ENCODE results near the gene PDE7B. TPM values are rescaled to one million over a fixed set of nuclear protein-coding genes. Genes with fewer than 3 reads are reported as not detected.

Gene PDE7B
- total RNA-seq, 1 donor from 2014 or later, result 13.6 TPM

GRCh38 chr6:136039185-136039584, 187.7 kb downstream of the PDE7B start:
- no peak overlapping the region for H3K27ac ChIP-seq (ENCODE audit: low read depth, low read length)
- no peaks in the 10 kb centered on the region for H3K9me3 ChIP-seq (ENCODE audit: control insufficient read depth in 3 of 3, low read length in 3 of 3)
- H3K4me1 ChIP-seq (ENCODE audit: control insufficient read depth in 3 of 3, insufficient read depth in 3 of 3, low read length in 3 of 3), result peaks cover 13 to 22% (median 18%) of the 10 kb centered on the region in 3 donors
- H3K27me3 ChIP-seq (ENCODE audit: control insufficient read depth in 3 of 3, insufficient read depth in 3 of 3, low read length in 3 of 3), result no peaks in the 10 kb centered on the region
- H3K9ac ChIP-seq (ENCODE audit: low read depth in 1 of 3, low read length in 3 of 3), result peak overlapping the region in 1 of 3 donors; percentile 34
- H3K36me3 ChIP-seq (ENCODE audit: control insufficient read depth in 3 of 3, insufficient read depth in 3 of 3, low read length in 3 of 3), result no peaks in the 10 kb centered on the region
- peak overlapping the region; percentile 42 to 72 (median 51) for H3K4me3 ChIP-seq (ENCODE audit: low read length in 3 of 3)

- H3K36me3 ChIP-seq (ENCODE audit: control insufficient read depth in 3 of 3, insufficient read depth in 3 of 3, low read length in 3 of 3), result no peaks in the 10 kb centered on the region
- peak overlapping the region; percentile 39 for H3K27ac ChIP-seq (ENCODE audit: low read depth, low read length)
- H3K4me3 ChIP-seq (ENCODE audit: low read length in 3 of 3), result no peak overlapping the region
- H3K9ac ChIP-seq (ENCODE audit: low read depth in 1 of 3, low read length in 3 of 3), result peak overlapping the region in 1 of 3 donors; percentile 15
- H3K4me1 ChIP-seq (ENCODE audit: control insufficient read depth in 3 of 3, insufficient read depth in 3 of 3, low read length in 3 of 3), result peaks cover 0 to 3% (median 0%) of the 10 kb centered on the region in 3 donors
- no peaks in the 10 kb centered on the region for H3K27me3 ChIP-seq (ENCODE audit: control insufficient read depth in 3 of 3, insufficient read depth in 3 of 3, low read length in 3 of 3)
- no peaks in the 10 kb centered on the region for H3K9me3 ChIP-seq (ENCODE audit: control insufficient read depth in 3 of 3, low read length in 3 of 3)
Observed at GRCh38 chr6:136050475-136050874, 199.0 kb downstream of the PDE7B start.

- Histone ChIP-seq H3K36me3 (ENCODE audit: control insufficient read depth in 3 of 3, insufficient read depth in 3 of 3, low read length in 3 of 3) (no peaks in the 10 kb centered on the region), H3K4me3 (ENCODE audit: low read length in 3 of 3) (no peak overlapping the region), H3K27me3 (ENCODE audit: control insufficient read depth in 3 of 3, insufficient read depth in 3 of 3, low read length in 3 of 3) (no peaks in the 10 kb centered on the region), H3K4me1 (ENCODE audit: control insufficient read depth in 3 of 3, insufficient read depth in 3 of 3, low read length in 3 of 3) (peaks cover 0 to 3% (median 0%) of the 10 kb centered on the region in 3 donors), H3K9me3 (ENCODE audit: control insufficient read depth in 3 of 3, low read length in 3 of 3) (no peaks in the 10 kb centered on the region), H3K9ac (ENCODE audit: low read depth in 1 of 3, low read length in 3 of 3) (no peak overlapping the region), H3K27ac (ENCODE audit: low read depth, low read length) (peak overlapping the region; percentile 39)
Observed at GRCh38 chr6:136051140-136051775, 199.8 kb downstream of the PDE7B start.

GRCh38 chr6:136052031-136052430, 200.5 kb downstream of the PDE7B start:
- Histone ChIP-seq H3K36me3 (ENCODE audit: control insufficient read depth in 3 of 3, insufficient read depth in 3 of 3, low read length in 3 of 3) (no peaks in the 10 kb centered on the region), H3K27ac (ENCODE audit: low read depth, low read length) (no peak overlapping the region), H3K9ac (ENCODE audit: low read depth in 1 of 3, low read length in 3 of 3) (no peak overlapping the region), H3K27me3 (ENCODE audit: control insufficient read depth in 3 of 3, insufficient read depth in 3 of 3, low read length in 3 of 3) (no peaks in the 10 kb centered on the region), H3K9me3 (ENCODE audit: control insufficient read depth in 3 of 3, low read length in 3 of 3) (no peaks in the 10 kb centered on the region), H3K4me1 (ENCODE audit: control insufficient read depth in 3 of 3, insufficient read depth in 3 of 3, low read length in 3 of 3) (peaks cover 0 to 3% (median 0%) of the 10 kb centered on the region in 3 donors), H3K4me3 (ENCODE audit: low read length in 3 of 3) (no peak overlapping the region)

- Histone ChIP-seq H3K9me3 (ENCODE audit: control insufficient read depth in 3 of 3, low read length in 3 of 3) (no peaks in the 10 kb centered on the region), H3K9ac (ENCODE audit: low read depth in 1 of 3, low read length in 3 of 3) (no peak overlapping the region), H3K27ac (ENCODE audit: low read depth, low read length) (no peak overlapping the region), H3K36me3 (ENCODE audit: control insufficient read depth in 3 of 3, insufficient read depth in 3 of 3, low read length in 3 of 3) (no peaks in the 10 kb centered on the region), H3K4me3 (ENCODE audit: low read length in 3 of 3) (no peak overlapping the region), H3K4me1 (ENCODE audit: control insufficient read depth in 3 of 3, insufficient read depth in 3 of 3, low read length in 3 of 3) (peaks cover 3 to 12% (median 5%) of the 10 kb centered on the region in 3 donors), H3K27me3 (ENCODE audit: control insufficient read depth in 3 of 3, insufficient read depth in 3 of 3, low read length in 3 of 3) (no peaks in the 10 kb centered on the region)
Observed at GRCh38 chr6:136058852-136059251, 207.4 kb downstream of the PDE7B start.

- H3K36me3 ChIP-seq (ENCODE audit: control insufficient read depth in 3 of 3, insufficient read depth in 3 of 3, low read length in 3 of 3), result no peaks in the 10 kb centered on the region
- no peak overlapping the region for H3K4me3 ChIP-seq (ENCODE audit: low read length in 3 of 3)
- no peaks in the 10 kb centered on the region for H3K9me3 ChIP-seq (ENCODE audit: control insufficient read depth in 3 of 3, low read length in 3 of 3)
- peaks cover 3 to 12% (median 5%) of the 10 kb centered on the region in 3 donors for H3K4me1 ChIP-seq (ENCODE audit: control insufficient read depth in 3 of 3, insufficient read depth in 3 of 3, low read length in 3 of 3)
- no peaks in the 10 kb centered on the region for H3K27me3 ChIP-seq (ENCODE audit: control insufficient read depth in 3 of 3, insufficient read depth in 3 of 3, low read length in 3 of 3)
- H3K9ac ChIP-seq (ENCODE audit: low read depth in 1 of 3, low read length in 3 of 3), result no peak overlapping the region
- no peak overlapping the region for H3K27ac ChIP-seq (ENCODE audit: low read depth, low read length)
Observed at GRCh38 chr6:136059308-136059707, 207.8 kb downstream of the PDE7B start.

GRCh38 chr6:136060052-136060451, 208.6 kb downstream of the PDE7B start:
- Histone ChIP-seq H3K9me3 (ENCODE audit: control insufficient read depth in 3 of 3, low read length in 3 of 3) (no peaks in the 10 kb centered on the region), H3K27me3 (ENCODE audit: control insufficient read depth in 3 of 3, insufficient read depth in 3 of 3, low read length in 3 of 3) (no peaks in the 10 kb centered on the region), H3K4me3 (ENCODE audit: low read length in 3 of 3) (no peak overlapping the region), H3K4me1 (ENCODE audit: control insufficient read depth in 3 of 3, insufficient read depth in 3 of 3, low read length in 3 of 3) (peaks cover 3 to 12% (median 5%) of the 10 kb centered on the region in 3 donors), H3K27ac (ENCODE audit: low read depth, low read length) (no peak overlapping the region), H3K9ac (ENCODE audit: low read depth in 1 of 3, low read length in 3 of 3) (no peak overlapping the region), H3K36me3 (ENCODE audit: control insufficient read depth in 3 of 3, insufficient read depth in 3 of 3, low read length in 3 of 3) (no peaks in the 10 kb centered on the region)

- Histone ChIP-seq H3K4me1 (ENCODE audit: control insufficient read depth in 3 of 3, insufficient read depth in 3 of 3, low read length in 3 of 3) (peaks cover 3 to 12% (median 5%) of the 10 kb centered on the region in 3 donors), H3K27me3 (ENCODE audit: control insufficient read depth in 3 of 3, insufficient read depth in 3 of 3, low read length in 3 of 3) (no peaks in the 10 kb centered on the region), H3K9me3 (ENCODE audit: control insufficient read depth in 3 of 3, low read length in 3 of 3) (no peaks in the 10 kb centered on the region), H3K4me3 (ENCODE audit: low read length in 3 of 3) (no peak overlapping the region), H3K36me3 (ENCODE audit: control insufficient read depth in 3 of 3, insufficient read depth in 3 of 3, low read length in 3 of 3) (no peaks in the 10 kb centered on the region), H3K9ac (ENCODE audit: low read depth in 1 of 3, low read length in 3 of 3) (no peak overlapping the region), H3K27ac (ENCODE audit: low read depth, low read length) (no peak overlapping the region)
Observed at GRCh38 chr6:136060759-136061158, 209.3 kb downstream of the PDE7B start.

GRCh38 chr6:136061701-136062100, 210.2 kb downstream of the PDE7B start:
- Histone ChIP-seq H3K27ac (ENCODE audit: low read depth, low read length) (no peak overlapping the region), H3K4me1 (ENCODE audit: control insufficient read depth in 3 of 3, insufficient read depth in 3 of 3, low read length in 3 of 3) (peaks cover 3 to 12% (median 5%) of the 10 kb centered on the region in 3 donors), H3K9ac (ENCODE audit: low read depth in 1 of 3, low read length in 3 of 3) (no peak overlapping the region), H3K9me3 (ENCODE audit: control insufficient read depth in 3 of 3, low read length in 3 of 3) (no peaks in the 10 kb centered on the region), H3K27me3 (ENCODE audit: control insufficient read depth in 3 of 3, insufficient read depth in 3 of 3, low read length in 3 of 3) (no peaks in the 10 kb centered on the region), H3K36me3 (ENCODE audit: control insufficient read depth in 3 of 3, insufficient read depth in 3 of 3, low read length in 3 of 3) (no peaks in the 10 kb centered on the region), H3K4me3 (ENCODE audit: low read length in 3 of 3) (no peak overlapping the region)

GRCh38 chr6:136063096-136063495, 211.6 kb downstream of the PDE7B start:
- Histone ChIP-seq H3K4me3 (ENCODE audit: low read length in 3 of 3) (no peak overlapping the region), H3K9me3 (ENCODE audit: control insufficient read depth in 3 of 3, low read length in 3 of 3) (no peaks in the 10 kb centered on the region), H3K9ac (ENCODE audit: low read depth in 1 of 3, low read length in 3 of 3) (no peak overlapping the region), H3K36me3 (ENCODE audit: control insufficient read depth in 3 of 3, insufficient read depth in 3 of 3, low read length in 3 of 3) (no peaks in the 10 kb centered on the region), H3K27me3 (ENCODE audit: control insufficient read depth in 3 of 3, insufficient read depth in 3 of 3, low read length in 3 of 3) (no peaks in the 10 kb centered on the region), H3K4me1 (ENCODE audit: control insufficient read depth in 3 of 3, insufficient read depth in 3 of 3, low read length in 3 of 3) (peaks cover 3 to 14% (median 5%) of the 10 kb centered on the region in 3 donors), H3K27ac (ENCODE audit: low read depth, low read length) (no peak overlapping the region)
